Muscle of arm (tissue), 12 donors: ENCODE results near the gene OBP2A. TPM values are rescaled to one million over a fixed set of nuclear protein-coding genes. Genes with fewer than 3 reads are reported as not detected.
"Not testable (repeated sequence)": the region's sequence is repeated elsewhere in the genome, so short reads cannot be mapped to it uniquely, and the experiment has no call there.

Experiments used
- DNase-seq: peaks from one replicate; pipeline ENCODE4 v3.0.0-alpha.2; 2013
- polyA plus RNA-seq, 12 donors: library from polyadenylated mRNA; unstranded; fragments of 120-200 nt; gene quantifications; one replicate each; pipeline ENCODE4 v1.2.1, GENCODE V29; 2013; ENCODE audit not compliant: insufficient read length in 12 of 12

The OBP2A gene
- polyA plus RNA-seq, 12 donors, result not detected

DNA sequence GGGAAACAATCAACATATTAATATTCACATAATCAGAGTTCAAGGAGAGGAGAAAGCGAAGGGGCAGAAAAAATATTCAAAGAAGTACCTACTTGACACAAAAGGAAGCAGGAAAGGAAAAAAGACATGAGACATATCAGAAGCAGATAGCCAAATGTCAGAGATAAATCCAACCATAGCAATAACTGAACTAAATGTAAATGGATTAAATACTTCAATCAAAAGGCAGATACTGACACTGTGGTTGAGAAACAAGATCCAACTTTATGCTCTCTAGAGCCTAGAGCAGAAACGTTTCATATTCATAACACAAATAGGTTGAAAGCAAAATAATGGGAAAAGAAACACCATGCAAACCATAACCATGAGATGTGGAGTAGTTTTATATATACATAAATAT, 36.5 kb upstream of the OBP2A start:
- no peak for DNase-seq

DNA sequence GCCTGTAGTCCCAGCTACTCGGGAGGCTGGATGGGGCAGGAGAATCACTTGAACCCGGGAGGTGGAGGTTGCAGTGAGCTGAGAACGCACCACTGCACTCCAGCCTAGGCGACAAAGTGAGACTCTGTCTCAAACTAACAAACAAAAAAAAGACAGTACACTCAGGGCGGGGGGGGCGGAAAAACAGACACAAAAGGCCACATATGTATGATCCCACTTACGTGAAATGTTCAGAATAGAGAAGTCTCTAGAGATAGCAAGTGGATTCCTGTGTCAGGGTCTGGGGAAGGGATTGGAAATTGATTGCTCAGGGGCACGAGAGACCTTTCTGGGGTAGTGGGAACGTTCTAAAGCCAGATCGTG, 33.7 kb upstream of the OBP2A start:
- no peak for DNase-seq

DNA sequence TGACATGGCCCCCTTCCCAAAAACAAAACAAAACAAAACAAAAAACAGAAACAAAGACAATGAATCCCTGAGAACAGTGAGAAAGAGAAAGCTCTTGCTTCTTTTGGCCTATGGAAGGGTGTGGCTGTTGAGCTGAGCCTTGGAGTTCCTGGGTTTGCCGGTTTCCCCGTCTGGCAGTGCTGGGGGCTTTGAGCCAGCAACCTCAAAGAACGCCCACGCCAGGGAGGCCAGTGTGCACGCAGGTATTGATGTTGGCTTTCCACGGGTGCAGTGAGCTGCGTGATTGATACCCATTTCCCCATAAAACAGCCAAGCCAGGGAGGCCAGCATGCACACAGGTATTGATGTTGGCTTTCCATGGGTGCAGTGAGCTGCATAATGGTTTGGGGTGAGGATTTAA, 33.0 kb upstream of the OBP2A start:
- no peak for DNase-seq

DNA sequence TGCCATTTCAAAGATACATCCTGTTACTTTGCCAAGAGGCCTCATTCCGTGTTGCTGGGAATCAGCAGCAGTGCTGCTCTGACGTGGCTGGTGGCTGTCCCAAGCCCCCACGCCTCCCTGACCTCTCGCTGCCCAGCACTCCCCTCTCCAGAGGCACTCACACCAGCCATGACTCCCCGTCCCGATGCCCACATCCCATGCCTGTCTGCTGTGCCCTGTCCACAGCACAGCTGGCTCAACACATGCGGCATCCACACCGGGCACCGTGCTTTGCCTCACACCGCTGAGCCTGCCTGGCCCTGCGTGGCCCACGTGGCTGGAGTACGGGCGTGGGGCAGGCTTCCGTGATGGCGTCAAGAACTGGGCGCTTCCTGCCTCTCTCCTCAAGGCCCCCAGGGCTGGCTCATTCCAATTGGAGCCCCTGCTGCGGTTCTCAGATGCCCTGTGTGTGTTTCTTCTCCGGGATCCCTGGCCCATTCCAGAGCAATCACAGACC, 32.5 kb upstream of the OBP2A start:
- DNase-seq, result no peak

DNA sequence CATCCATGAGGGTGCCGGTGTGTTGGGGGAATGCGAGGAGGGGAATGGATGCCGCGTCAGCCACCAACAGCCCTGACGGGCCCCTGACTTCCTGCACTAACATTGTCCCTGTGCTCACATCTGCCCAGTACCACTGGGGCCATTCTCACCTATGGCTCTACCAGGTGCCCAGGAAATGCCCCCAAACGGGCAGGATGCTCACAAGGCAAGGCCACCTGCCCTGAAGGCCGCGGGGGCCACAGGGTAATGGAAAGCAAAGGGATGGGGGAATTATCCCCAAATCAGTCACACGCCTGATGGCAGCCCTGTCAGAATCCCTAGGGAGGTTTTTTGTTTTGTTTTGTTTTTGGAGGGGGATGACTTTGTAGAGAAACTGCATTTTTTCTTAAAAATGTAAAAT, 32.0 kb upstream of the OBP2A start:
- DNase-seq, result not testable (repeated sequence)

DNA sequence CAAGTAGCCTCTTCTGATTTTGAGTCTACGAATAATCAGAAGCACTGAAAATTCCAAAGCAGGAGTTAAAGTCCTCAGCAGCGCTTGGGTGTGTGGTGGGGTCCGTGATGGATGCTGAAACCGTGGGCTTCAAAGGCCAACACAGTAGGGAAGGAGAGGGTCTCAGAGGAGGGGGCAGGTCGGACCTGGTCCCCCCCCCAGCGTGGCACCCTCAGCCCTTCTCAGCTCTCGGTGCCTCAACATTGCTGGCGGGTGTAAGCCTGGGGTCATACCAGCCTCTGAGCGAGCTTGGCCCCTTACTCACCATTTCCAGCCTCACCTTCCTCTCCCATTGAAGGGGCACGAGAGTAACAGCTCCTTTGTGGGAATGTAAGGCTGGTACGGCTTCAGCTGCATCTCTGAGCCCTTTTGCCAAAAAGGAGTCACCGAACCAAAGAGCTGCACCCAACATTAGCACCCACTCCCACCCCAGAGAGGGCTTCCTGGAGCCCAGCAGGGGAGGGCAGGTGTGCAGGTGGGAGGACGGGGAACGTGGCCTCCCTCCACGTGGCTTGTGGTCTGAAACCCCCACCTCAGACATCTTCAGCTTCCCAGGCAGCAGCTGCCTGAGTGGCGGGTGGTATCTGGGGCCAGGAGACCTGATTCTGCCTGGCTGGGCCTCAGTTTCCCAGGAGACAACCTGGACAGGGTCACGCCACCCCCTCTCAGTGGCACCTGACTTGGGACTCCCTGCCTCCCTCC, 31.4 kb upstream of the OBP2A start:
- DNase-seq, result no peak

DNA sequence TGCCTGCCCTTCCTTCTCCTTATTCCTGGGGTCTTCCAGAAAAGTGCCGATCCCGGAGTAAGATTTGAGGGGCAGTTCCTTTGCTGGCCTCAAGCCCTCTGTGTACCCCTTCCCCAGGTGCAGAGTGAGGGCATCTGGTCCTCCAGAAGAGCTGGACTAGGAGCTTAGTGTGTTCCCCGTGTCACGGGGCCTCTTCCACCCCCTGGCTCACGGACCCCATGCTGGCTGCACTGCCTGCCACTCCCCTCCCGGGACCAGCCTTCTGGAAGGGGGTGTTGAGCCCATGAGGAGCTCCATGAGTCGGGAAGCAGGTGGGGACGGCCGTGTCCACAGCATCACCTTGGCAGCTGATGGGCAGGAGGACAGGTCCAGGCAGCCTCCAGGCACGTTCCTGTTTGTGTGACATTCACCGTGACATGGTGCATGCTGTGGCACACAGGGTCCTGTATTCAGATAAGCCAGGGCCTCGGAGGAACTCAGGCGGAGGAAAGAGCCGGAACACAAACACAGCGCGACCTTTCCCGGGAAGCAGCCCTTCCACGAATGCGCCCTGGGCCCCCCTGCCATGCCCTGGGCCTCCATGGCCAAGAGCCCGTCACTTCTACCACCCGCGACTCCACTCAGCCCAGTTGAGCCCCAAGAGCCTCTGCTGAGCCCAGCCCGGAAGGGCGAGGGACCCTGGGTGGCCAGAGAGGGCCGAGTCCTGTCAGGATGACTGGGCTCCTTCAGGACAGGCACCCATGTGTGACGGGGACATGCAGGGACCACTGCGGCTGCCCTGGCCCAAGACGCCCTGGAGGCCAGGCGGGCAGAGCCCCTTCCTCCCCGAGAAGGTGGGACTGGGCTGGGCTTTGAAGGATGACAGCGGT, 30.6 kb upstream of the OBP2A start:
- no peak for DNase-seq

DNA sequence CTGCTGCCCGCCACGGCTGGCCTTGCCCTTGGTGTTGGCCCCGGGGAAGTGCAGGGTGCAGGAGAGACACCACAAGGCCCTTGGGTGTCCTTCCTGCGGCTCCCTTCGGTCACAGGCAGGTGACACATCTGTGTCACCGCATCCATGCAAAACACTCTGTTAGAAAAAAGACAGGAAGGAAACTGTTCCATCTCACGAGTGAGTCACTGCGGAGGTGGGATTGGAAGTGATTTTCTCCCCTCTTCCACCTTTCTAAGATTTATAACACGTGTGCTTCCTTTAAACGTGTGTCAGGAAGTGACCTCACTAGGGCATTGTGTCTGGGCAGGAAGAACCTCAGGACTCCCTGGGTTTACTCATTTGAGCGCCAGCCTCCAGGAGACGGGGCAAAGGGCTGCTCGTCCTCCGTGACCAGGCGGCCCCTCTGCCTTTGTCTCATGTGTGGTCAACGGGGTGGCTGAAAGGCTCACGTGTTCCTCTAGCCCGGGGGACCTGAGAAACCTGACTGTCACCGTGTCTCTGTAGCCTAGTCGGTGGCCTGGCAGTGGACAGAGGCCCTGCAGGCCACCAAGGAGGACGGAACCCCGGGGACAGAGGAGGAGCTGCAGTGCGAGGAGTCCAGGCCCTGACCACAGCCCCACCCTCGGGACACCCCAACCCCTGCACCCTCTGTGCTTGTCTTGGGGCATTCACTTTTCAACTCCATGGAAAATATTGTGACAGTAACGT, 29.6 kb upstream of the OBP2A start:
- DNase-seq, result no peak

DNA sequence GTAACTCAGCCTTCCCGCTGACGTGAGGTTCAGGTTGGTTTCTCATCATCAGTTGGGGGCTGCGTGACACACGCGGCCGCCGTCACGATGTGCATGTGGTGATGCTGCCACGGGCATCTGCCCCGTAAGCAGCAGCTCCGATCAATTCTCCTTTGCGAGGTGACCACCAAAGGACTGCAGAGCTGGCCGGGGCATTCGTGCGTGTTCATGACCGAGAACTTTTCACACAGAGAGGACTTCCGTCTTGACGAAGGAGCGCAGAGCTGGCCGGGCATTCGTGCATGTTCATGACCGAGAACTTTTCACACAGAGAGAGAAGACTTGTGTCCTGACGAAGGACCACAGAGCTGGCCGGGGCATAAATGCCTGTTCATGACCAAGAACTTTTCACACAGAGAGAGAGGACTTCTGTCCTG, 28.5 kb upstream of the OBP2A start:
- DNase-seq, result no peak

DNA sequence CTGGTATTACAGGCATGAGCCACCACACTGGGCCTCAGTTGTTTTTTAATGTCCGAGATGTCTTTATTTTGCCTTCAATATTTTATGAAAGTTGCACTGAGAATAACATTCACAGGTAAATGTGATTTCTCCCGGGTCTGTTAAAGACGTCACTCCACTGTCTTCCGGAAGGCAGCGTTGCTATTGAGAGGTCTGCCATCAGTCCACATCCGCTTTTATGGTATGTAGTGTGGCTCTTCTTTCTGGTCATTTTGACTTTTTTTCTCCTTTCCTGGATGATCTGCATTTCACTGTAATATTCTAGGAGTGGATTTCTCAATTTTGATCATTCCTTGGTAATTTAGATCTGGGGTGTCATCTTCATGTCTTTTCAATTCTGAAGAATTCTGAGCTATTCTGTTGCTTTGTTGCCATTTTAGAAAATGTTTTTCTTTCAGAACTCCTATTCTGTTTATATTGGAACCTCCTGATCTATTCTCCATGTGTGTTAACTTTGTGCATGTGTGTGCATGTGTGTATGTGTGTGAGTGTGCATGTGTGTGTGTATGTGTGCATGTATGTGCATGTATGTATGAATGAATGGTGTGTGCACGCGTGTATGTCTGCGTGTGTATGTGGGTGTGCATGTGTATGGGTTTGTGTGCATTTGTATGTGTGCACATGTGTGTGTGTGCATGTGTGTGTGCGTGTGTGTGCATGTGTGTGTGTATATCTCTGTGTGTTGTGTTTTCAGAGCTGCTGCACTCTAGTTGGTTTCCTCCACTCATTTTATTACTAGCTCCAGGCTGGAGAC, 26.6 kb upstream of the OBP2A start:
- DNase-seq, result no peak

DNA sequence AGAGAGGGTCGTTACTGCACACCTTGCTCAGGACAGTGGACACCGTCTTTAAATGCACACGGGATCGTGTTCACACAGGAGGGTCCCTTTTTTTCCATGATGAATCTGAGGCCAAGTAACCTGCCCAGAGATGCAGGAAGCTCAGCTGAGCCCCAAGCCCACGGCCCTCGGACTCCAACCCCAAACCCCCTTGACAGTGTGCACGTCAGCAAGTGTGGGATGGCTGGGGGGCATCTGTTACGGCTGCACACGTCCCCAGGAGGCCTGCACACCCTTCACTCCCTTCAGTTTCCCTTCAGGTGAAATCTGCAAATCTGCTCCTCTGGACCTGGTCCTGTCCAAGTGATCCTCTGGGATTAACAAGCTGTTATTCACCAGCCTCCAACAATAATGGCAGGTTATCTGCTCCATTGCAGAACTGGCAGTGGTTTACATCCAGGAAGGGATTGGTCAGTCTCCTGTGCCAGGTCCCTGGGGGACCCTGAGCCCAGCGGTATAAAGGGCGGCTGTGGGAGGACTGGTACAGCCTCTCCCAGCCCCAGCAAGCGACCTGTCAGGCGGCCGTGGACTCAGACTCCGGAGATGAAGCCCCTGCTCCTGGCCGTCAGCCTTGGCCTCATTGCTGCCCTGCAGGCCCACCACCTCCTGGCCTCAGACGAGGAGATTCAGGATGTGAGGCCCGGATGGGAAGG, 24.9 kb upstream of the OBP2A start, which contains the start of gene LCN1:
LCN1 (plus strand) TSS at position 525 of the 692 bp plus-strand sequence; CDS start at position 583, 58 bp downstream.
- no peak for DNase-seq

DNA sequence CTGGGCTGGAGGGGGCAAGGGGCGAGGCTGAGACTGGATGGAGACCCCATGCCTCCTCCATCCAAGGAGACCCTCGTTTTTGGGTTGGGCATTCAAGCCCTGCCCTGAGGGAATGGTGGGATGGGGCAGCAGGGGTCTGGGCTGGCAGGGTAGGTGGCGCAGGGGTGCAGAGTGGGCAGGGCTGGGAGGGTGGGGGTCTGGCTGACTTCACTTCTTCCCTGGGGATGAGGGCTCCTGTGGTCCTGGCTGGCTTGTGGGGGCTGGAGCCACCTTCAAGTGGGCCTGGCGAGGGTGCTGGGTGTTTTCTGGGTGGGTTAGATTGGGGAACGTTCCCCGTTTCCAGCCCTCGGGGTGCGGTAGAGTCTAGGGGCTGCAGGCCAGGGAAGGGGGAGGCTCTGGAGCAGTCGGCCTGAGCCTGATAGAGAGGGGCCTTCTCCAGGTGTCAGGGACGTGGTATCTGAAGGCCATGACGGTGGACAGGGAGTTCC, 24.3 kb upstream of the OBP2A start:
- DNase-seq, result no peak

DNA sequence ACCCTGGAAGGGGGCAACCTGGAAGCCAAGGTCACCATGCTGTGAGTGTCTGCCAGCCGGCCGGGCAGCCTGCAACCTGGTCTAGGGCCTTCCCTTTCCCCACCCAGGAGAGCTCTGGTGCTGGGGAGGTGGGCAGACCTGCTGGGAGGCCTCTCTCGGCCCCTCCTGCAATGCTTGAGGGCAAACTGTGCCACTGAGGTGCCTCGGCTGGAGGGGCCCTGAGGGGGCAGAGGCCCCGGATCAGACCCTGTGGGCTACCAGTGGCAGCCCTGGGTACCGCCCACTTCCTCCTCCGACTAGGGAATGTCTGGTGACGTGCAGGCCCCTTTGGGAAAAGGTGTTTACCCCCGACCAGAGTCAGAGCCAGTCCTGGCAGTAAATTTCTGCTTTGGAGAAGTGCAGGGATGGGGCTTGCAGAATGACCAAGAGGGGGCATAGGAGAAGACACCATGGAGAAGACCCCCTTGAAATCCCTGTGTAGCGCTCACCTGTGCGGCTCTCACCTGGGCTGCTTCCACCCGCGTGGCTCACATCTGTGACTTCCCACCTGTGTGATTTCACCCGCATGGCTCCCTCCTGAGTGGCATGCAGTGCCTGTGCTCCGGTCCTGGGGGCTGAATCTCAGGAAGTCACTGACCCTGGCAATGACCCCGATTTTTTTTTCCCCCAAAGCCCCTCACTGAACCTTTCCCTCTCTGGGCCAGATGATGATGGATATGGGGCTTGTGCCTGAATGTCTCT, 23.6 kb upstream of the OBP2A start:
- DNase-seq, result no peak

DNA sequence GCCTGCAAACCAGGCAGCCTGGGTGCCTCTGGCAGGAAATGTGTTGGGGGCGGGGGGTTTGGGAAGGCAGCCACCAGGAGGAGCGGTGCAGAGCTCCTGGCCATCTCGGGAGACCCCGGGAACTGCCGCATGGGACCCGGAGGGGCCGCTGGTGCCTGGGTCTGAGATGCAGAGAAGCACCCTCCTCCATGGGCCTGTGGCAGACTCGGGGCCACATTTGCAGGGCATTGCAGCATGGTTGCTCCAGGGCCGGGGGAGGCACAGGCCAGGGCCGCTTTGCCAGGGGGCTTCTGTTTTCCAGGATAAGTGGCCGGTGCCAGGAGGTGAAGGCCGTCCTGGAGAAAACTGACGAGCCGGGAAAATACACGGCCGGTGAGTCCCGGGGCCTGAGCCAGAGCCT, 23.0 kb upstream of the OBP2A start:
- no peak for DNase-seq

DNA sequence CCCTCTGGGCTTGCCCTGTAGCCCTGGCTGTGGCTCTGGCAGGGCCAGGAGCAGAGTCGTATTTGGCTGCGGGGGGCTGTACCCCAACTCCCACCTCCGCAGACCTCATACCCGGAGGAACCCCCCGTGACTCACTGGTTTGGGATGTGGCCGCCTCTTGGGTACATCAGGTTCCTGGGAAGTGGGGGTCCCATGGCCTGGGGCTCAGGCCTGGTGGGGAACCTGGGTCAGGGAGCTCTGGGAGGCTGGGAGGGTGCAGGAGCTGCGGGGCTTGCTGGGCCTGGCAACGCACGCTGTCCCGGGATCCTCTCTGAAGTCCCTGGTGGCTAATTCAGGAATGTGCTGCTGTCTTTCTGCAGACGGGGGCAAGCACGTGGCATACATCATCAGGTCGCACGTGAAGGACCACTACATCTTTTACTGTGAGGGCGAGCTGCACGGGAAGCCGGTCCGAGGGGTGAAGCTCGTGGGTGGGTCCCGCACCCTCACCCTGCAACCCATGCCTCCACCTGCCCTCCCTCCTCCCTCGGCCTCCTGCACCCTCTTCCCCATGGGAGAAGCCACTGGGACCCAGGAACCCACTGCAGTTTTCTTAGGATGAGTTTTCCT, 22.3 kb upstream of the OBP2A start:
- no peak for DNase-seq

DNA sequence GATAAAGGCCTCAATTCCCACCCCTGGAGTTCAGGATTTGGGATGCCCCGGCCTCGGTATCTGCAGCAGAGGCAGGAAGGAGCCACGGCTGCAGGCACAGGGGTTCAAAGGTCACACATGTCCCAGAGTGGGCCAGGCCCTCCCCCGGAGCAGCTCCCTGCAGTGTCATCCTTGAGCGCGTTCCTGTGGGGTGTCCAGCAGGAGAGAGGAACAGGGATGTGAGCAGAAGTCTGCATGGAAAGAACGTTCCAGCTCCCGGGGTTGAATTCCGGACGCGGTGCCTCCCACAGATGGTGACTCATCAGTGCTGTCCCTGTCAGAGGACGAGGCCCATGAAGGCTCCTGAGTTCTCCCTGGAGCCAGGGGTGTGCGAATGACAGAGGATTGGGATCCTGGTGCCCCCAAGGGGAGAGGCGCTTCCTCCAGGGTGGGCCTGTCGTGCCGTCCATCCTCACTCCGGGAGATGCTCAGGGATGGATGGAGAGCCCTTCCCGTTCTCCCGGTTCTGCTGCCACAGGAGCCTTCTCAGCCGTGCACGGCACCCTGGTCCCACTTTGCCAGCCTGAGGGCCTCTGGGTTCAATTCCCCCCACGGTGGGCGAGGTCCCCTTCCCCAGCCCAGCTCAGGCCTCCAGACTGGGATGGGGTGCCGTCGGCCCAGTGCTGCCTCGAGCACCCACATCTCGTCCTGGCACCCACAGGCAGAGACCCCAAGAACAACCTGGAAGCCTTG, 21.6 kb upstream of the OBP2A start:
- no peak for DNase-seq

DNA sequence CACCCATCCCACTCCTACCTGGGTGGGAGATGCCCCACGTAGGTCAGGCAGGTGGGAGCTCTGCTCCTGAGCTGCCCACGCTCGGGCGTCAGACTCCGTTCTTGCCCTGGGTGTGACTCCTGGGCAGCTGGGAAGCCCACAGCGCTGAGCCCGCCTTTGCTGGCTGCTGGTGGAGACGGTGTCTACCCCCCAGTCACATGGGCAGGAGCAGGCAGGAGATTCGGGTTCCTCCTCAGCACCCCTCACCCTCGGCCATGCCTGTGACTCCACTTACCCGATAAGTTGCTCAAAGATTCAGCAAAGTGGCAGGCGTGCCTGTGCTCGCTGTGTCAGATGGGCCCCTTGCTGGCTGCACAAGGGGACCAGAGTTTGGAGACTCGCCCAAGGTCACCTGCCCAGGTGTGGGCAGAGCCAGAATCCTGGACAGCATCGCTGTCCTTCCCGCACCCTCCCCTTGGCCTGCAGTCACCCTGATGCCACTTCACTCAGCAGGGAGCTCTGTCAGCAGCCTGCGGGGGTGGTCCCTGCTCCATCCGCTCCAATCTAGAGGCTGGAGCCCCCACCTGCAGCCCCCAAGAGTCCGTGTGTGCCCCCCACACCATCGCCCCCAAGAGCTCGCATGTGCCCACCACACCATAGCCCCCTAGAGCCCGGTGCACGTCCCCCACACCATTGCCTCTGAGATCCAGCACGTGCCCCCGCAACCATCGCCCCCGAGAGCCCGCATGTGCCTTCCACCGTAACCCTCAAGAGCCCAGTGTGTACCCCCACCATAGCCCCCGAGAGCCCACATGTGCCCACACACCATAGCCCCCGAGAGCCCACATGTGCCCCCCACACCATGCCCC, 20.5 kb upstream of the OBP2A start:
- DNase-seq, result no peak
